ENCODE data around the gene ZNF324.
"Not testable (repeated sequence)": the region's sequence is repeated elsewhere in the genome, so short reads cannot be mapped to it uniquely, and the experiment has no call there.

Gene ZNF324

GRCh38 chr19:58473775-58474174 is 6.9 kb downstream of the ZNF324 start:
- no peak for DNase-seq

- DNase-seq: no peak
Observed at GRCh38 chr19:58474291-58474996, 7.6 kb downstream of the ZNF324 start.

GRCh38 chr19:58474997-58475713 is 8.3 kb downstream of the ZNF324 start:
- DNase-seq: no peak

DNA sequence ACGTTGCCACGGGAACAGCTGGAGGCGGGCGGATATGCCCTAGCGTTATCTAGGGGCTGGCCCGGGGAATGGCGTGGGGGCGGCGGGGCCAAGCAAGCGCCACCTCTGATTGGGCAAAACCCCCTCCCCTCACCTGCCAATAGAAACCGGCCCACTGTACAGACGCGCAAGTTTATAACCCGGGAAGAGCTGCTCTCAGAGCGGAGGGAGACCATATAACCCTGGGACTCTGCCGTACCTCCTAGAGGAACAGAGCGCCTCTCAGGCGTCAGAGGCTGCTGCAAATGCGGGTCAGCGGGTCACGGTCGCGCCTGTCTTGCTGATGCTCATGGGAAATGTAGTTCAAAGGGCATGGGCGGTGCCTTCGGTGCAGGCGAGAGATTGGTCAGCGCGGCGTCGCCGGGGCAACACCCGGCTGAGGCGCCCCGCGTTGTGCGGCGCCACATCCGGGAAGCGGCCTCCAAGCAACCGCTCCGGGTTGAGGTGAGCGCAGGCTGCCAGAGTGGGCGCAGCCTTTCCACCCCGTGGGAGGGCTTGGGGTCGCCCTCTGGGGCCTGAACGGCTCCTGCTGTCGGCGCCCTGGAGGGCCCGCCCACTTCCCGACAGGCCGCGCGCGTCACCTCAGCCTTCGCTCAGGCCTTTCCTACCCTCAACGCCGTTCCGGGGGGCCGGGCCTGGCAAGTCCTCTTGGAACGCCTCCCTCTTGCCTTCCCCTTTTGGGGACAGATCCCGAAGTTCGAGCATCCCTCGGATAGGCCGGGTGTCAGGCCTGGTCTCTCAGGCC is 9.0 kb downstream of the ZNF324 start, which contains the start of gene ZNF446:
TSS of gene ZNF446 (plus strand) at position 639 of the 784 bp plus-strand sequence. CDS start 867 bp downstream, outside the sequence.
- DNase-seq: peak; percentile 96

DNA sequence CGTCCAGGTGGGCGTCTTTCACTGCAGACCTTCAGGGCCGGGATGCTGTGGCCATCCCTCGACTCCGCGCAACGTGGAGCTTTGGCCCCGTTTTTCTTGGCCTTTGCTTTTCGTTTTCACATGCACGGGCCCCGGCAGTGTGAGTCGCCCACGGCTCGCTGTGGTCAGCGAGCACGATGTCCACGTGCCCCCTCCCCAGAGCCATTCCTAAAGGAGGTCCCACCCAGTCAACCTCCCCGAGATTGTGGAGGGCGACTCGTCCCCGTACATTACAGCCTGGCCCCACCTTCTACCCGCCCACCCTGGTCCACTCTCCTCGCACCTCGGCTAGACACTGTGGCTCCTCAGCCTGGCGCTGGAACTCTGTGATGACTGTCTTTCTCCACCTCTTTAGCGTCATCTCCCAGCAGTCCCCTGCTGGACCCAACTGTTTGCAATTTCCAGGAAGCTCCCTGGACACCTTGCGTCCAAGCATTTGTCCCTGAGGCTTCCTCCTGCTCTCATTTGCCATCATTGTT is 9.7 kb downstream of the ZNF324 start:
- no peak for DNase-seq

- no peak for DNase-seq
Observed at GRCh38 chr19:58477130-58477529, 10.2 kb downstream of the ZNF324 start.

DNA sequence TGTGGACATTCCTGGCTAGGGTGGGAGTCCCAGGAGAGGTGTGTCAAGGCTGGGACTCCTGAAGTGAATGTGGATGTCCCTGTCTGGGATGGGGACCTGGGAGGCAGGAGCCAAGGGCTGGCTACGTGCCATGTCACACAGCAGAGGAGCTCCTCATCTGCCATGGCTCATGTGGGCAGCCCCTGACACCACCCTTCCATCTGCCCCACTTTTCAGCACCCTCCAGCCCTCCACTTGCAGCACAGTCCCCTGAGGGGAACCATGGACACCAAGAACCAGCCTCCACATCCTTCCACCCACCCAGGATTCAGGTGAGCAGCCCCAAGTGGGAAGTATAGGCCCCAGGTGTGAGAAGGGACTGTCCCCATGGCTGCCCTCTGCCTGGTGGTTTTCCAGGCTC is 11.0 kb downstream of the ZNF324 start:
- DNase-seq: no peak

- no peak for DNase-seq
Observed at GRCh38 chr19:58479303-58479702, 12.4 kb downstream of the ZNF324 start.

DNA sequence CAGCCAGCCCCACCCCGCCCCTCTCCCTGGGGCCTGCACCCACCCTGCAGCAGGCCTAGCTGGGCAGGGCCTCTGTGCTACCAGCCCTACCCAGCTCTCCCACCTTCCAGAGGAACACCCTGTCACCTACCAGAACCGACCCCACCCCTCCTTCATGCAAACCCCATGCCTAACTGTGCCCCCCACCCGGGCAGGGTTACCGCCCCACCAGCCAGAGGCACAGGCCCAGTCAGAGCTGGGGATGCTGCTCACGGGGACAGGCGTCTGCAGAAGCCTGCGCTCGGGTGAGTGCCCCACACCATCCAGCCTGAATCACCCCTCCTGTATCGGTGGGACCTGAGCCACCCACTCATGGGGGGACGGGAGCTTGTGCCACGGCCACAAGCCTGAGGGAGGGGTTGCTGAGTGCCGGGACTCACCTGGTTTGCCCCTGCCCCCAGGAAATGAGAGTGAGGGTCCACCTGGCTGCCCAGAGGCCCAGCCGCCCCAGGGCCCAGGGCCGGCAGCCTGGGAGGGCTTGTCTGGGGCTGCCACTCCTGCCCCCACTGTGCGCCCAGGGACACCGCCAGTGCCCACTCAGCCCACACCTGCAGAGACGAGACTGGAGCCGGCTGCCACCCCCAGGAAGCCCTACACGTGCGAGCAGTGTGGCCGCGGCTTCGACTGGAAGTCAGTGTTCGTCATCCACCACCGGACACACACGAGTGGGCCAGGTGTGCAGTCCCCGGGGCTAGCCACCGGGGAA is 13.0 kb downstream of the ZNF324 start:
- no peak for DNase-seq

GRCh38 chr19:58480481-58480830 is 13.6 kb downstream of the ZNF324 start:
- no peak for DNase-seq

- no peak for DNase-seq
Observed at GRCh38 chr19:58480831-58481230, 14.0 kb downstream of the ZNF324 start.

DNA sequence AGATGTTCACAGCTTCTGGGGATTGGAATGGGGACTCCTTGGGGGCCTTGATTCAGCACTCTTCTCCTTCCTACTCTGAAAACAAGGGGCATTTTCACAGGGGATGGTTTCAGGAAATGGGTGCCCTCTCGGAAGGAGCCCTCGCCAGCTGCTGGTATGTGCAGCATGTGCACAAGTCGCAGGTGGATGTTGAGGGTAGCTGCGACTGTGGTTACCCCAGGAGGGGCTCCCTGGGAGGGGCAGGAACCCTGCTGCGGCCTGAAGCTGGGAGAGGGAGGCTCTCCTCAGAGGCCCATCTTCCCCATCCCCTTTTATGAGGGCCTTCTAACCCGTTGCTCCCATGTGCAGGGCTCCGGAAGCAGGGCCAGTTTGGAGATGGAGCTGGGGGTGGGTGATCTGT is 15.5 kb downstream of the ZNF324 start:
- no peak for DNase-seq

GRCh38 chr19:58483776-58484175 is 16.9 kb downstream of the ZNF324 start:
- no peak for DNase-seq

- not testable (repeated sequence) for DNase-seq
Observed at GRCh38 chr19:58484349-58484748, 17.5 kb downstream of the ZNF324 start.

- no peak for DNase-seq
Observed at GRCh38 chr19:58491393-58491792, 24.5 kb downstream of the ZNF324 start.

DNA sequence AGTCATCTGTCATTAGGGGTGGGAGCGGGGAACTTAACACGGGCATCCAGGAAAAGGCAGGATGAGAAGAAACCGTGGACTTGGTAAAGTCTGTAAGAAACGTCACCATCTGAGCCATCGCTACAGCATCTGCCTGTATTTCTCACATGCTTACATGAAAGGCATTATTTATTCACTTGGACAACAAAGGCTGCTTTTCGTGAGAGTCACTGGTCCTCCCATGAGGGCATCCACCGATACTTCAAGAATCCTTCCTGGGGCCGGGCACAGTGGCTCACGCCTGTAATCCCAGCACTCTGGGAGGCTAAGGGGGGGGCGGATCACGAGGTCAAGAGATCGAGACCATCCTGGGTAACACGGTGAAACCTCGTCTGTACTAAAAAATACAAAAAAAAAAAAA is 25.4 kb downstream of the ZNF324 start:
- no peak for DNase-seq

DNA sequence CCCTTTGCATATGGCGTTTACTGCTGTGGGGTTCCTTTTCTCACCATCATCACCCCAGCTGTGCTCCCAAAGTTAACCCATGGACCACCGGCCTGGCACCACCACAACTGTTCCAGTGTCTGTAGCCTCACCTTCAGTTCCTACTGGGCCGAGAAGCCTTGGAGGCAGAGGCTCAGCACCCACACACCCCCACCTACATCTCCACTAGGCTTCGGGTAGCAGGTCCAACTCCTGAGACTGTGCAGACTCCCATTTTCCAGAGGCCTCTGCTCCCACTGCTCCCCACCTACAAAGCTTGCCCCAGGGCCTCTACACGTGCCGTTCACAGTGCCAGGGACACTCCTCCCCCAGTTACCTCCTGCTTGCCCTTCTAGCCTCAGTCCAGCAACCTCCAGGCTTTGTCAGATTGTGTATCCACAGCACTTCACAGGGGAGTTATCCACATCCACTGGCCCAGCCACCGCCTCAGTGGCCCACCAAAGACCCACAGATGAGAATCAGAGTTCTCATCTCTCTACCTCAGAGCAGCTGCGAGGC is 30.8 kb downstream of the ZNF324 start:
- DNase-seq: no peak

- DNase-seq: no peak
Observed at GRCh38 chr19:58498316-58499020, 31.6 kb downstream of the ZNF324 start.

DNA sequence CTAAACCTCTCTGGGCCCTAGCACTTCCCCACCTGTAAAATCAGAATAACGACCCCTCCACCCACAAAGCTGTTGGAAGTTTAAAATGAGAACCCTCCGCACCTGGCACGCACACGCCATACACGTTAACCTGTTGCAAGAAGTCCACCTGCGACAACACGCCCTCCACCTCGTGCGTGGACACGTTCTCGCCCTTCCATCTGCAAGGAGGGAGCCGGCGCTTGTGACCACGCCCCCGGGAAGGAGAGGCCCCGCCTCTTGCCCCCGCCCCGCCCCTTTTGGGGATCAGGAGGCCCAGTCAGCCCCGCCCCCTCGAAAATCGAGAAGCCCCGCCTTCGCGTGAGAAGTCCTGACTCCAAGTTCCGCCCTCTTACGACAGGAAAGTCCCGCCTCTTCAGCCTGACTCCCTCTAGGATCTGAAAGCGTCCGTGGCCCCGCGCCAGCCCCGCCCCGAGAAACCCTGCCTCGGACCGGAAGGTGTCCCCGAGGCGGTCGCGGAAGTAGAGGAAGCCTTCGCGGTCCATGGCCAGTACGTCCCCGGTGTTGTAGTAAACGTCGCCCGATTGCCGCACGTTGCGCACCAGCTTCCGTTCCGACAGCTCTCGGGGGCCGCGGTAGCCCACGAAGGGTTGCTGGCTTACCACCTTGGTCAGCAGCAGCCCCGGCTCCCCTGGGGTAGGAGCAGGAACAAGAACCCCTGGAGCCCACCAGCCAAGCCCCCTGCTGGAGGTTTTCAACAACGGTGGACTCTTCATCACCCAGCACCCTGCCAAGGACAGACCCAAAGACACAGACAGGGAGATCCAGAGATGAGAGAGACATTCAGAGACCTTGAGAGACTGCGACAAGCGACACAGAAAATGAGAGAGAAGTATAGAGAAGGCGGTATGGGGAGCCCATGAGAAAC is 32.4 kb downstream of the ZNF324 start:
- DNase-seq: peak; percentile 99

DNA sequence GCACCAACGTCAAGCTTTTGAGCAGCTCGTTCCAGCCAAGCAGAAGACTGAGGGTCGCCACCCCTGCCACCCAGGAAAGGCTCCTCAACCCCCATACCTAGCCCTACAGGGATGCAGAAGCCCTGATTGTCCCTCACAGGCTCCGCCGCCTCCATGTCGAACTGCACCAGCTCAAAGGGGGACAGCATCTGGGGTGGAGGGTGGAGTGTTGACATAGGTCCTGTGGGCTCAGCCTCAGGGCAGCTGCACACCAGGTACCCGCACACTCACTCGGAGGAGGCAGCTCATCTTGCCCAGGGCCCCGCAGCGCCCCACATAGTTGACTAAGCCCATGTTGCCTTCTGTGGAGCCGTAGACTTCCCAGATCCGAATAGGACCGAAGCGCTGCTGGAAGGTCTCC is 33.4 kb downstream of the ZNF324 start:
- no peak for DNase-seq

All from stimulated activated CD4-positive, alpha-beta T cell treated with anti-CD3 and anti-CD28 coated beads, Interleukin-1b, Interleukin-23, amount 100 ng/mL, for 48 hours (primary cell).